GM23248 (cell line): ENCODE measurements around the gene COL4A4.

Experiments used
- EZH2 ChIP-seq: fragments of 200-600 bp; sonication (generic); IDR thresholded peaks from 2 replicates; pipeline ENCODE4 v1.6.1; 2018; ENCODE audit warnings: antibody characterized with exemption, mild to moderate bottlenecking; ENCODE audit not compliant: insufficient read depth, poor library complexity, severe bottlenecking
- EZH2phosphoT487 ChIP-seq: fragments of 200-600 bp; sonication (generic); IDR thresholded peaks from 2 replicates; pipeline ENCODE4 v1.6.1; 2018; ENCODE audit warnings: antibody characterized with exemption, moderate library complexity, mild to moderate bottlenecking, low read depth; ENCODE audit not compliant: insufficient read depth

DNA sequence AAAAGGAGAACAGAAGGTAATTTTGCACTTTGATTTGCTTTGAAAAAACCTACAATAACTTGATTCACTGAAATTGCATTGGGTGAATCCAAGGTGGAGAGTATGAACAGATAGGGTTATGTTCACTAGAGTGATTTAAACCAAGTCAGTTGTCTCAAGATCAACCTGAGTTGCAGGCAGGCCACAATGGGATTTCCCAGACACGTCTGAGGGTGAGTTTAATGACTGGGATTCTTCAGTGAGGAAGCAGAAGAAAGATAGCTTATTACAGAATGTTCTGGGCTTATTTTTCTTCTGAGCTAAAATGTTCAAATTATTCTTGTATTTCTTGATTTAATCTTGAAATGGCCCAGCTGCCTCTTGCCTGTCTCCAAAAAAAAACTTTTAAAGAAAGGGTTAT lies 20.1 kb downstream of the COL4A4 start:
- TF ChIP-seq EZH2phosphoT487 = no peak
- TF ChIP-seq EZH2 = no peak
